Right forelimb (tissue), 1 donor: ENCODE results near the gene CCDC152.
"Not testable (repeated sequence)": the region's sequence is repeated elsewhere in the genome, so short reads cannot be mapped to it uniquely, and the experiment has no call there.

Experiments
- DNase-seq: peaks from one replicate; pipeline ENCODE4 v3.0.0-alpha.2; 2018

Gene CCDC152

GRCh38 chr5:42756606-42757601, at the start of gene CCDC152:
Gene CCDC152 (plus strand): TSS chr5:42756818. CDS start chr5:42759122, 2,304 bp downstream.
- peak; percentile 61 for DNase-seq

GRCh38 chr5:42715785-42716184, 40.8 kb upstream of the CCDC152 start:
- DNase-seq: no peak

GRCh38 chr5:42718591-42718990, 38.0 kb upstream of the CCDC152 start:
- DNase-seq: no peak

GRCh38 chr5:42719034-42719433, 37.6 kb upstream of the CCDC152 start:
- DNase-seq: no peak

- DNase-seq: no peak
Measured at GRCh38 chr5:42720251-42720650, 36.4 kb upstream of the CCDC152 start.

GRCh38 chr5:42721484-42721883, 35.1 kb upstream of the CCDC152 start:
- no peak for DNase-seq

- DNase-seq: not testable (repeated sequence)
Measured at GRCh38 chr5:42734531-42735058, 22.0 kb upstream of the CCDC152 start.

GRCh38 chr5:42740920-42741319, 15.7 kb upstream of the CCDC152 start:
- DNase-seq: no peak

- DNase-seq: no peak
Measured at GRCh38 chr5:42745426-42745825, 11.2 kb upstream of the CCDC152 start.

- DNase-seq: no peak
Measured at GRCh38 chr5:42745856-42746255, 10.8 kb upstream of the CCDC152 start.

GRCh38 chr5:42749020-42749419, 7.6 kb upstream of the CCDC152 start:
- DNase-seq: no peak

GRCh38 chr5:42750507-42750906, 6.1 kb upstream of the CCDC152 start:
- DNase-seq: no peak

- no peak for DNase-seq
Measured at GRCh38 chr5:42751044-42751443, 5.6 kb upstream of the CCDC152 start.

- DNase-seq: no peak
Measured at GRCh38 chr5:42753099-42753498, 3.5 kb upstream of the CCDC152 start.

GRCh38 chr5:42759456-42759855, 2.8 kb downstream of the CCDC152 start:
- DNase-seq: no peak

GRCh38 chr5:42760426-42760825, 3.8 kb downstream of the CCDC152 start:
- no peak for DNase-seq

- no peak for DNase-seq
Measured at GRCh38 chr5:42761791-42762190, 5.2 kb downstream of the CCDC152 start.

GRCh38 chr5:42767491-42768105, 11.0 kb downstream of the CCDC152 start:
- no peak for DNase-seq

- DNase-seq: no peak
Measured at GRCh38 chr5:42768106-42768504, 11.5 kb downstream of the CCDC152 start.

- DNase-seq: no peak
Measured at GRCh38 chr5:42770003-42770402, 13.4 kb downstream of the CCDC152 start.

GRCh38 chr5:42772265-42772993, 15.8 kb downstream of the CCDC152 start:
- DNase-seq: no peak

GRCh38 chr5:42779083-42779482, 22.5 kb downstream of the CCDC152 start:
- DNase-seq: no peak

- DNase-seq: no peak
Measured at GRCh38 chr5:42781584-42781983, 25.0 kb downstream of the CCDC152 start.
